Skeletal muscle tissue (tissue), 4 donors: ENCODE measurements around the gene DOCK7. TPM values are rescaled to one million over a fixed set of nuclear protein-coding genes. Genes with fewer than 3 reads are reported as not detected.
"Not testable (repeated sequence)": the region's sequence is repeated elsewhere in the genome, so short reads cannot be mapped to it uniquely, and the experiment has no call there.

Experiments used
- H3K27ac ChIP-seq: one replicate; pipeline ENCODE4 v1.7.0; 2013; ENCODE audit warnings: mild to moderate bottlenecking, low read depth, low read length, inconsistent platforms
- H3K27me3 ChIP-seq, 3 donors: one replicate each; pipeline ENCODE4 v1.7.0; 2013; ENCODE audit warnings: low read length in 3 of 3; ENCODE audit not compliant: control insufficient read depth in 3 of 3, insufficient read depth in 3 of 3
- H3K36me3 ChIP-seq, 3 donors: one replicate each; pipeline ENCODE4 v1.7.0; 2013; ENCODE audit warnings: low read length in 3 of 3; ENCODE audit not compliant: control insufficient read depth in 3 of 3, insufficient read depth in 3 of 3
- H3K4me1 ChIP-seq, 3 donors: one replicate each; pipeline ENCODE4 v1.7.0; 2013; ENCODE audit warnings: low read length in 3 of 3, mild to moderate bottlenecking in 3 of 3; ENCODE audit not compliant: control insufficient read depth in 3 of 3, insufficient read depth in 3 of 3
- H3K4me3 ChIP-seq, 3 donors: one replicate each; pipeline ENCODE4 v1.7.0; 2013; ENCODE audit warnings: low read length in 3 of 3
- H3K9ac ChIP-seq, 3 donors: one replicate each; pipeline ENCODE4 v1.7.0; 2013; ENCODE audit warnings: low read length in 3 of 3, mild to moderate bottlenecking in 3 of 3, moderate library complexity in 2 of 3, low read depth in 1 of 3
- H3K9me3 ChIP-seq, 3 donors: one replicate each; pipeline ENCODE4 v1.7.0; 2013; ENCODE audit warnings: low read length in 3 of 3; ENCODE audit not compliant: control insufficient read depth in 3 of 3
- total RNA-seq: library from RNA; depleted of rRNA; stranded (reverse); fragments of >200 nt; gene quantifications from one replicate; pipeline ENCODE4 v1.2.3, GENCODE V29; 2014
- donor health status: Osteomylitis.

Gene DOCK7
- total RNA-seq, 1 donor from 2014 or later: 68.4 TPM

DNA sequence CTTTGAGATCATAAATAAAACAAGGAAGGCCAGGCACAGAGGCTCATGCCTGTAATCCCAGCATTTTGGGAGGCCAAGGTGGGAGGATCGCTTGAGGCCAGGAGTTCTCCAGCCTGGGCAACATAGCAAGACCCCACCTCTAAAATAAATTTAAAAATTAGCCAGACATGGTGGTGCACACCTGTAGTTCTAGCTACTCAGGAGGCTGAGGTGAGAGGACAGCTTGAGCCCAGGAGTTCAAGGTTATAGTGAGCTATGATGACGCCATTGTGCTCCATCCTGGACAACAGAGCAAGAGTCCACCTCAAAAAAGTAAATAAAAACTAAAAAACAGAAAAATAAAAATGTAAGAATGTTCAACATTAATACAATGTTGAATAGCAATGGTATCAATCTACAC, 10.4 kb downstream of the DOCK7 start:
- not testable (repeated sequence) for H3K27ac ChIP-seq, H3K36me3 ChIP-seq, H3K4me3 ChIP-seq, H3K9me3 ChIP-seq, H3K27me3 ChIP-seq, H3K4me1 ChIP-seq, H3K9ac ChIP-seq

DNA sequence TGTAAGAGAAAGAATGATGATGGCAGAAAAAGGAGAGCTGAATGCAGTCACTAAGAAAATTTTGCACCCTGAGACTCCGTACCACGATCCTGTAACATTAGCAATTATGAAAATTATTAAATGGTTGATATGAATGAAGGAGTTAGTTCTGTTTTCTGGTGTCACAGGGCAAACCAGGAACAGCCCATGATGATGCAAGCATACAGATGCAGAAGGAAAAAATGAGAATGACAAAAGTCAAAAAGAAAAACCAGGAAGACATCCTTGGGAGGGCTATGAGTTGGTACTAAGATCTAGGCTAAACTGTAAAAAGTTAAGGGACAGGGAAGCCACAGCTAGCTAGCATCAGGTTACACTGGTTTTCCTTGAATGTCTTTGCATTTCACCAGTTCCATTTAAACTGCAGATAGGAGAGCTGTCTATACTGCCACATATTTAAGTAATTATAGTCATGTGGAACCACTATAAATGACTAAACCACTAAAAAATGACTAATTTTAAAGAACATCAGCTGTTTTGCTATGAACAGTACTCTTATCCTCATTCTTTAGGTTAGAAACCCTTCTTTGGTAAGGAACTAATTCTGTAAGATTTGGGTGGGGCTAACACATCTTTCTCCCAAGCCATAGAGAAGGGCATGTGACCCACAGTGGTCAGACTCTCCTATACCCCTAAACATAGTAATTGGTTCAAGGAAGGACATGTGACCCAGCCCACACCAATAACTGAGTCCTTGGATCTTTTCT, 11.4 kb downstream of the DOCK7 start:
- H3K27me3 ChIP-seq: no peaks in the 10 kb centered on the region
- H3K4me3 ChIP-seq: no peak overlapping the region
- H3K27ac ChIP-seq: no peak overlapping the region
- H3K36me3 ChIP-seq: no peaks in the 10 kb centered on the region
- no peaks in the 10 kb centered on the region for H3K9me3 ChIP-seq
- H3K4me1 ChIP-seq: no peaks in the 10 kb centered on the region
- H3K9ac ChIP-seq: no peak overlapping the region

DNA sequence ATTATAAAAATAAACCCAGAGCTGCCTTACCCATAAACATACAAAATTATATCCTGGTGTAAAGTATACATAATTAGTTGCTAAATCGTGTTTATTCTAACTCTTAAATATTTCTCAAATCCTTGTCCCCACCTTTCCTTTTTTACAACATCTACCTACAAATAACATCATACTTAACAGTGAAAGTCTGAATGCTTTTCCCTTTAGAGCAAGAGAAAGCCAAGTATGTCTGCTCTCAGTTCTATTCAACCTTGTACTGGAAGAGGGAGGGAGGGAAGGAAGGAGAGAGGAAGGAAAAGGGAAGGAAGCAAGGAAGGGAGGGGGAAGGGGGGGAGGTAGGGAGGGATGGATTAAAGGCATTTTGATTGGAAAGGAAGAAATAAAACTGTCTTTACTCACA, 14.6 kb downstream of the DOCK7 start:
- Histone ChIP-seq H3K27me3 (no peaks in the 10 kb centered on the region), H3K27ac (no peak overlapping the region), H3K4me1 (no peaks in the 10 kb centered on the region), H3K9me3 (no peaks in the 10 kb centered on the region), H3K36me3 (no peaks in the 10 kb centered on the region), H3K9ac (no peak overlapping the region), H3K4me3 (no peak overlapping the region)

DNA sequence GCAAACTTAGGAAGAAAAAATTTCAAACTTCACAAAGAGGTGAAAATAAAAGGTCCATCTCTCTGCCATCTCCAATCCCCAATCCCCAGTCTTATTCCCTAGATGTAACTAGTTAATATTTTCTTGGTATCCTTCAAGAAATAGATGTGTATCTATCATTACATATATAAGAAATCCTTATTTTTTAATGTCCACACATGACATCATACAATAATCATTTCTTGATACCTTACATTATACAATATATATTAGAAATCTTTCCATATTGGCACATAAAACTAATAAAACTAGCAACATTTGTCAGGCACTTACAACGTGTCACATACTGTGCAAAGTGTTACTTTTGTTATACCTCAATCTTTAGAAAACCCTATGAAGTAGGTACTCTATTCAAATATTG, 16.2 kb downstream of the DOCK7 start:
- no peaks in the 10 kb centered on the region for H3K27me3 ChIP-seq
- no peak overlapping the region for H3K27ac ChIP-seq
- no peak overlapping the region for H3K4me3 ChIP-seq
- H3K9ac ChIP-seq: no peak overlapping the region
- H3K36me3 ChIP-seq: no peaks in the 10 kb centered on the region
- H3K4me1 ChIP-seq: no peaks in the 10 kb centered on the region
- H3K9me3 ChIP-seq: no peaks in the 10 kb centered on the region

DNA sequence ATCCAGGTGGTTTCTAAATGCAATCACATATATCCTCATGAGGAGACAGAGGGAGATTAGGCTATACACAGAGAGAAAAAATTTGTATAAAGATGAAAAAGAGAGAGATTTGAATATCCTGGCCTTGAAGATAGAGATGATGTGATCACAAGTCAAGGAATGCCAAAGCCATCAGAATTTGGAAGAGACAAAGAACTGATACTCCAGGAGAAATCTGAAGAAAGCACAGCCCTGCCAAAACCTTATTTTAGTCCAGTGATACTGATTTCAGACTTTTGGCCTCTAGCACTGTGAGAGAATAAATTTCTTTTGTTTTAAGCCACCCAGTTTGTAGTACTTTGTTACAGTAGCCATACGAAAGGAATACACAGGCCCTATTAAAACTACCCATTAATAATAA, 33.4 kb downstream of the DOCK7 start:
- no peak overlapping the region for H3K4me3 ChIP-seq
- H3K4me1 ChIP-seq: no peaks in the 10 kb centered on the region
- no peak overlapping the region for H3K9ac ChIP-seq
- no peaks in the 10 kb centered on the region for H3K9me3 ChIP-seq
- no peak overlapping the region for H3K27ac ChIP-seq
- no peaks in the 10 kb centered on the region for H3K27me3 ChIP-seq
- H3K36me3 ChIP-seq: no peaks in the 10 kb centered on the region

DNA sequence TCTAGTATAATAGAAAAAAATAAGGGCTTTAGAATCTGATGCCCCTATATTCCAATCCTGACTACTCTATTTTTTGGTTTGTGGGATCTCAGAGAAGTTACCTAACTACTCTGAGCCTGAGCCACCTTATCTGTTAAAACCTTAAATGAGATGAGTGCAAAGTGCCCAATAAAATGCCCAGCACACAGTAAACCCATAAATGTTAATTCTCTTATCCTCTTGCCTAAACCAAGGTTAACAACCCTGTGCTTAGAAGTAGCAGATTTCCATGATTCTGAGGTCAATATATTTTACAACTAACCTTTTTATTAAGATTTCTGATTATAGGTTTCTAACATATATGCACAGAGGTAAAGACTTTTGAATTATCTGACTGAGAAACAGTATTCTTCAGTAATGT, 35.8 kb downstream of the DOCK7 start:
- Histone ChIP-seq H3K4me1 (no peaks in the 10 kb centered on the region), H3K36me3 (no peaks in the 10 kb centered on the region), H3K27ac (no peak overlapping the region), H3K27me3 (no peaks in the 10 kb centered on the region), H3K9me3 (no peaks in the 10 kb centered on the region), H3K4me3 (no peak overlapping the region), H3K9ac (no peak overlapping the region)

DNA sequence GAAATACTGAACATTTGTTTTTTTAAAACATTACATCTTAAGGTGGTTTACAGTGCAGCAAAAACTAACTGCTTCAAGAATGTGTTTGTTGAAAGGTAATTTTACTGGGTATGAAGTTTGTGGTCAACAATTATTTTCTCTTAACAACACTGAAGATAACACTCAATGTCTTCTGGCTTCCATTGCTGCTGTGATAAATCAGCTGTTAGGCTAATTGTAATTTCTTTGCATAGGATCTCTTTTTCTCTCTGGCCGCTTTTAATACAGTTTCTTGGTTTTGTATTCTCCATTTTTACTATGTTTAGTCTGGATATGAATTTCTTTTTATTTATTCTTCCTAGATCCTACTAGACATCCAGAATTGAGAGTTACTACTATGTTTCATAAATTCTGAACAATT, 44.9 kb downstream of the DOCK7 start:
- H3K9ac ChIP-seq: no peak overlapping the region
- no peaks in the 10 kb centered on the region for H3K27me3 ChIP-seq
- no peak overlapping the region for H3K27ac ChIP-seq
- H3K9me3 ChIP-seq: no peaks in the 10 kb centered on the region
- H3K4me1 ChIP-seq: no peaks in the 10 kb centered on the region
- H3K4me3 ChIP-seq: no peak overlapping the region
- peaks cover 4 to 7% (median 6%) of the 10 kb centered on the region in 3 donors for H3K36me3 ChIP-seq

DNA sequence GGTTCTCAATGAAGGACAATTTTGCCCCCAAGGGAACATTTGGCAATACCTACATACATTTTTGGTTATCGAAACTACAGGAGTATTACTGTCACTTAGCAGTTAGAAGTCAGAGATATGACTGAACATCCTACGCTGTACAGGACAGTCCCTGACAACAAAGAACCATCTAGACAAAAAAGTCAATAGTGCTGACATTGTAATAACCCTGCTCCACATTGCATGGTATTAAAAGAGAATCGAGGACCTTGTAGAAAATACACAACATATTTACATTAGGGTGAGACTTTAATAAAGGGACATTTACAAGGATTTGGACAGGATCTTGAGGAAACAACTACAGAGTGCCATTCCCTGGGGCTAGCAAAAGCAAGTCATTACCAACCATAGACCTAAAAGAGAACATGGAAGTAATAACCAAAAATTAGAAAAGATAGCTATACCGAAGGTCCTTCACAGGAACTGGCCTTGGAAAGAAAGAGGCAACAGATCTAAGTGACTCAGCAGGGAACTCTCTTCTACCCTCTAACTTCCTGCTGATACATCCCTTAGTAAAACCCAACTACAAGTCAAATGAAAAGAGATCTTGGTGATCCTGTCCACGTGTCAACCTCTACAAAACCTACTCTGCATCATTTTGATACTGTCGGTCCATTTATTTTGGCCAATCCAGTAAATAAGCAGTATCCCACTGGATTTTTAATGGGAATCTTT, 50.6 kb downstream of the DOCK7 start:
- H3K4me1 ChIP-seq: no peaks in the 10 kb centered on the region
- H3K9ac ChIP-seq: no peak overlapping the region
- no peaks in the 10 kb centered on the region for H3K9me3 ChIP-seq
- H3K27me3 ChIP-seq: no peaks in the 10 kb centered on the region
- H3K36me3 ChIP-seq: peaks cover 0 to 10% (median 4%) of the 10 kb centered on the region in 3 donors
- no peak overlapping the region for H3K27ac ChIP-seq
- no peak overlapping the region for H3K4me3 ChIP-seq

DNA sequence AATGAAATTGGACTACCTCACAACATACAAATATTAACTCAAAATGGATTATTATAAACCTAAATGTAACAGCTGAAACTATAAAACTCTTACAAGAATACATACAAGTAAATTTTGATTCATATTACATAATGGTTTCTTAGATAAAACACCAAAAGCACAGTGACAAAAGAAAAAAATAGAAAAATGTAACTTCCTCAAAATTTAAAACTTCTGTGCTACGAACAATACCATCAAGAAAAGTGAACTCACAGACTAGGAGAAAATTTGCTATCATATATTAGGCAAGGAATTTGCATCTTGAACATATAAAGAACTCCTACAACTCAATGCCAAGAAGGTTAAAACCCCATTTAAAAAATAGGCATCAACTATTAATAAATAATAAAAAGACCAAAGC, 59.7 kb downstream of the DOCK7 start:
- Histone ChIP-seq H3K4me1 (no peaks in the 10 kb centered on the region), H3K9ac (no peak overlapping the region), H3K9me3 (no peaks in the 10 kb centered on the region), H3K36me3 (peaks cover 0 to 12% (median 0%) of the 10 kb centered on the region in 3 donors), H3K4me3 (no peak overlapping the region), H3K27me3 (no peaks in the 10 kb centered on the region), H3K27ac (no peak overlapping the region)

DNA sequence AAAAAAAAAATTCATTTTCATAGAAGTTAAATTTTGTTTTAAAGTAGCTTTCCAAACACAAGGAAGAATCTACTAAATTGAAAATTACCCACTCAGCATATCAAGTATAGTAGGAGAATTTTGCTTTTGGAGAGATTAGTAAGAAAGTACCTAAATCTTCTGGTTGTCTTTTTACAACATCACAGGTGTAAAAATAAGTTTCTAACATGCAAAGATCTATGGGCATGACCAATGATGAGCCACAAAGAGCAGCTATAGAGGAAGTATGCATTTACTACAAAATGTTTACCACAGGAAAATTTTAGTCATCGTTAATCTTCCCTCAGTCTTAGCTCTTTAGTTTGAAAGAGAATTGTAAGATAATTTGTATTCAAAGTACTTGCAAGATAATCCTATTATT, 62.8 kb downstream of the DOCK7 start:
- no peak overlapping the region for H3K27ac ChIP-seq
- H3K36me3 ChIP-seq: peaks cover 0 to 4% (median 0%) of the 10 kb centered on the region in 3 donors
- H3K9me3 ChIP-seq: no peaks in the 10 kb centered on the region
- H3K4me1 ChIP-seq: no peaks in the 10 kb centered on the region
- H3K9ac ChIP-seq: peak overlapping the region in 1 of 3 donors; percentile 17
- H3K4me3 ChIP-seq: no peak overlapping the region
- no peaks in the 10 kb centered on the region for H3K27me3 ChIP-seq
